Measurements from ENCODE around the gene IFIT1. TPM values are rescaled to one million over a fixed set of nuclear protein-coding genes. Genes with fewer than 3 reads are reported as not detected.
"Not testable (repeated sequence)": the region's sequence is repeated elsewhere in the genome, so short reads cannot be mapped to it uniquely, and the experiment has no call there.

IFIT1 gene
- total RNA-seq, 2 experiments from 2014 or later, result 69.8 to 71.6 TPM

DNA sequence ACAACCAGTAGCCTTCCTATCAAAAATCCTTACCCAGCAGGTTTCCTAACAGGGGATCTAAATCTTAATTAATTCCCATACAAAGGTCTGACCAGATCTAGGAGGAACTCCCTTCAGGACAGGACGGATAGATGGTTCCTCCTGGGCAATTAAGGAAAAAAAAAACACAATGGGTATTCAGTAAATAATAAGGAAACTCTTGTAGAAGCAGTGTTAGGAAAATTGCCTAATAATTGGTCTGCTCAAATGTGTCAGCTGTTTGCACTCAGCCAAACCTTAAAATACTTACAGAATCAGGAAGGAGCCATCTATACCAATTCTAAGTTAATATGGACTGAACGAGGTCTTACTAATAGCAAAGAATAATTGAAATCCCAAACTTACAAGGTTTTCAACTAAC lies 18.7 kb downstream of the IFIT1 start:
- H3K27me3 Mint-ChIP-seq, POLR2A ChIA-PET, H3K4me3 Mint-ChIP-seq, DNase-seq, CTCF ChIA-PET, H3K27ac Mint-ChIP-seq: not testable (repeated sequence)
- peaks cover 88% of the 10 kb centered on the region for H3K36me3 Mint-ChIP-seq (ENCODE audit: low read depth)
- peaks cover 15% of the 10 kb centered on the region for H3K9me3 Mint-ChIP-seq
- H3K4me1 Mint-ChIP-seq, result peaks cover 45% of the 10 kb centered on the region

GRCh38 chr10:89412276-89412675 lies 19.9 kb downstream of the IFIT1 start:
- Mint-ChIP-seq H3K4me3 (peak overlapping the region; percentile 31), H3K9me3 (peaks cover 12% of the 10 kb centered on the region), H3K4me1 (peaks cover 50% of the 10 kb centered on the region), H3K36me3 (ENCODE audit: low read depth) (peaks cover 84% of the 10 kb centered on the region), H3K27ac (peak overlapping the region; percentile 55)
- ChIA-PET POLR2A (interaction anchor here (1.7 to 3.1 kb wide), 2 partner anchors 20 to 289 kb away, joined by 11 to 18 read pairs; partner anchors contain the start of genes IFIT1 and KIF20B), CTCF (interaction anchor here (1.3 to 3.6 kb wide), 2 partner anchors 20 to 289 kb away, joined by 4 to 19 read pairs; partner anchors contain the start of genes IFIT1 and KIF20B)
- DNase-seq, result peak; percentile 33
- H3K27me3 Mint-ChIP-seq, result not testable (repeated sequence)

GRCh38 chr10:89413398-89413912 lies 21.0 kb downstream of the IFIT1 start:
- H3K27ac Mint-ChIP-seq, result peak overlapping the region; percentile 98
- no peak for DNase-seq
- POLR2A ChIA-PET, result interaction anchor here (1.0 to 3.1 kb wide), 21 partner anchors 9 to 423 kb away, joined by 3 to 50 read pairs (median 5); partner anchors contain the start of genes FAS, IFIT1, IFIT2 and IFIT3
- CTCF ChIA-PET, result interaction anchor here (1.3 to 3.6 kb wide), 4 partner anchors 21 to 288 kb away, joined by 3 to 19 read pairs (median 4); partner anchors contain the start of genes IFIT1 and KIF20B
- H3K9me3 Mint-ChIP-seq, result peaks cover 12% of the 10 kb centered on the region
- peak overlapping the region; percentile 95 for H3K4me3 Mint-ChIP-seq
- peaks cover 62% of the 10 kb centered on the region for H3K4me1 Mint-ChIP-seq
- no peaks in the 10 kb centered on the region for H3K27me3 Mint-ChIP-seq
- peaks cover 84% of the 10 kb centered on the region for H3K36me3 Mint-ChIP-seq (ENCODE audit: low read depth)

DNA sequence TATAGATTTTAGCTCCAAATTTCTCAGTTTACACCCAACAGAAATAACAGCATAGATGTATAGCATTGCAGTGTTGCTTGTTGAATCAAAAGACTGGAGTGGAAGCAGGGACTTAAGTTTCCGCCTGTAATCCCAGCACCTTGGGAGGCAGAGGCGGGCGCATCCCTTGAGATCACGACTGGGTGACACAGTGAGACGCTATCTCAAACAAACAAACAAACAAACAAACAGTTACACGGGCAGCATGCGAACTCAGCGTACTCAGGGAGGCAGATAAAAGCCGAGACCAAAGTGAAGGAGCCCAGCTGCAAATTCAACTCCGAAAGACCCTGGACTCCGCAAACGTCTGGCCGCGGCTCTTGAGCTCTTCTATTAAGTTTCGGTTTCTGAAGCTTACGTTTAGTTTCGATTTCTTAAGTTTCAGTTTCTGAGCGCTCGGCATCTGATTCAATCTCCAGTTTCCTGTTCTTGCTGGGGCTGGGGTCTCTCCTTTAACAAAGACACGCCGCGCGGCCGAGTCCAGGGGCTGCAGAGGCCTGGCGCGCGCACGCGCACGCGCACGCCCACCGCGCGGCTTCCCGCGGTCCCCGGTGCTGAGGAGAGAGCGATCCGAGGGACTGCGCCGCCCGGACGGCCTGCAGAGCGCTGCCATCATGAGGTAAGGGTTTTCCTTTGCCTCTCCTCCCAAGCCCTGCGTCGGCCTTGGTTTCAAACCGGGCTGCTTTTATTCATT lies 21.9 kb downstream of the IFIT1 start, which contains the start of gene IFIT5:
Gene IFIT5 (plus strand): TSS at position 423 of the 733 bp plus-strand sequence. CDS start 231 bp downstream, at position 654.
- H3K36me3 Mint-ChIP-seq (ENCODE audit: low read depth), result peaks cover 76% of the 10 kb centered on the region
- ChIA-PET CTCF (interaction anchor here (0.8 to 3.6 kb wide), 7 partner anchors 12 to 229 kb away, joined by 3 to 19 read pairs (median 5); partner anchors contain the start of genes IFIT1, IFIT2, IFIT3 and LIPA), POLR2A (interaction anchor here (0.6 to 3.1 kb wide), 30 partner anchors 9 to 1552 kb away, joined by 3 to 50 read pairs (median 4); partner anchors contain the start of genes FAS, IFIT1, IFIT2 and IFIT3)
- H3K27me3 Mint-ChIP-seq, result no peaks in the 10 kb centered on the region
- peaks cover 12% of the 10 kb centered on the region for H3K9me3 Mint-ChIP-seq
- DNase-seq, result peak; percentile 71
- peaks cover 63% of the 10 kb centered on the region for H3K4me1 Mint-ChIP-seq
- peak within 1 kb of the TSS; percentile 95 for H3K4me3 Mint-ChIP-seq
- H3K27ac Mint-ChIP-seq, result peak within 1 kb of the TSS; percentile 98

- Mint-ChIP-seq H3K4me3 (peak overlapping the region; percentile 95), H3K9me3 (peaks cover 11% of the 10 kb centered on the region), H3K4me1 (peaks cover 66% of the 10 kb centered on the region), H3K27me3 (no peaks in the 10 kb centered on the region), H3K27ac (peak overlapping the region; percentile 98), H3K36me3 (ENCODE audit: low read depth) (peaks cover 76% of the 10 kb centered on the region)
- ChIA-PET CTCF (interaction anchor here (1.0 to 3.6 kb wide), 7 partner anchors 23 to 281 kb away, joined by 3 to 19 read pairs (median 4); partner anchors contain the start of genes IFIT1, IFIT2, IFIT3 and LIPA), POLR2A (interaction anchor here (0.6 to 3.1 kb wide), 23 partner anchors 8 to 1553 kb away, joined by 3 to 50 read pairs (median 4); partner anchors contain the start of genes FAS, IFIT1, IFIT2 and IFIT3)
- peak; percentile 54 for DNase-seq
Measured at GRCh38 chr10:89414879-89415821, 22.7 kb downstream of the IFIT1 start.

DNA sequence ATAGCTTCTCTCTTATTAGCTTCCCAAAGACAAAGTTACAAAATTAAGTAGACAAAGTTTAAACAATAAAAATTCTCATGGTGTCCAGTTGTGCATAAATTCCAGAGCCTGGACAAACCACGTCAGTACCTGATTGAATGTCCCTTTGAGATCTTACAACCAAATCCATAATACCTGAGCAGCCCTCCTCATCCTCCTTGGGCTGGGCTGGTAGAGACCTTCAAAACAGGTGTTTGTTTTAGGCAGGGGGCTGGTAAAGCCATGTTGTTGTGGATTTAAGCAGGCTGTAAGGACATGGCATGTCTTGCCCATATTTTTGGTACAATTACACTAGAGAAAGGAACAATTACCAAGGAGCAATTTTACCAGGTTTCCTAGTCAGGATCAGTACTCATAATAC lies 24.0 kb downstream of the IFIT1 start:
- Mint-ChIP-seq H3K4me3 (peak overlapping the region; percentile 95), H3K36me3 (ENCODE audit: low read depth) (peaks cover 76% of the 10 kb centered on the region), H3K27ac (peak overlapping the region; percentile 98), H3K27me3 (no peaks in the 10 kb centered on the region), H3K4me1 (peaks cover 64% of the 10 kb centered on the region), H3K9me3 (peaks cover 9% of the 10 kb centered on the region)
- ChIA-PET POLR2A (interaction anchor here (1.3 kb wide), 1 partner anchor 285 kb away, joined by 3 read pairs; the partner anchor contains the start of gene KIF20B), CTCF (interaction anchor here (0.6 kb wide), 1 partner anchor 13 kb away, joined by 3 read pairs; no protein-coding TSS in a partner anchor)
- DNase-seq, result no peak

- Mint-ChIP-seq H3K4me3 (peak overlapping the region; percentile 14), H3K27ac (no peak overlapping the region), H3K4me1 (peaks cover 43% of the 10 kb centered on the region), H3K27me3 (no peaks in the 10 kb centered on the region), H3K9me3 (no peaks in the 10 kb centered on the region), H3K36me3 (ENCODE audit: low read depth) (peaks cover 68% of the 10 kb centered on the region)
- DNase-seq, result no peak
- CTCF ChIA-PET, result interaction anchor here (0.6 to 2.0 kb wide), 3 partner anchors 50 to 149 kb away, joined by 3 to 7 read pairs (median 5); partner anchors contain the start of gene IFIT2
- POLR2A ChIA-PET, result interaction anchor here (0.9 to 1.7 kb wide), 3 partner anchors 168 to 282 kb away, joined by 3 read pairs; partner anchors contain the start of genes KIF20B and LIPA
Measured at GRCh38 chr10:89419548-89419947, 27.1 kb downstream of the IFIT1 start.

DNA sequence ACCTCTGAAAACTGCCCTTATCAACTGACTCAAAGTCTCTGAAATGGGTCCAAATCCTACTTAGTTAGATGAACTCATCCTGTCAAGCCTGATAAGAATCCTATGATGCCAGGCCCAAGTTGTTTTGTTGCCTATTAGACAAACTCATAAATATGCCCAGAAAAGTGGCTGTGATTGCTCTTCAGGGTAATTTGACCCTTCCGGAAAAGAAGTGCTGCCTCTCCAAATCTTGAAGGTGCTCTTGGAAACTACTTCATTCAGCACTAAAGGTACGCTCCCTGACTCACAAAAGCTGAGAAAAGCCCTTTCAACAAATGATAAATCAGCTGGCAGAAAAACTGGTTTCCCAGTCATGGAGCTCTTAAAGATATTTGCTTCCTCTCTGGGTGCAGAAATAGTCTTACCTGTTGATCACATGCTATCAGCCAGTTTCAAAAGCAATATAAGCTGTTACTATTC lies 28.6 kb downstream of the IFIT1 start:
- Mint-ChIP-seq H3K27ac (no peak overlapping the region), H3K4me1 (peaks cover 36% of the 10 kb centered on the region), H3K9me3 (no peaks in the 10 kb centered on the region), H3K4me3 (no peak overlapping the region), H3K36me3 (ENCODE audit: low read depth) (peaks cover 58% of the 10 kb centered on the region), H3K27me3 (no peaks in the 10 kb centered on the region)
- ChIA-PET CTCF (no interaction called here), POLR2A (no interaction called here)
- DNase-seq, result no peak

DNA sequence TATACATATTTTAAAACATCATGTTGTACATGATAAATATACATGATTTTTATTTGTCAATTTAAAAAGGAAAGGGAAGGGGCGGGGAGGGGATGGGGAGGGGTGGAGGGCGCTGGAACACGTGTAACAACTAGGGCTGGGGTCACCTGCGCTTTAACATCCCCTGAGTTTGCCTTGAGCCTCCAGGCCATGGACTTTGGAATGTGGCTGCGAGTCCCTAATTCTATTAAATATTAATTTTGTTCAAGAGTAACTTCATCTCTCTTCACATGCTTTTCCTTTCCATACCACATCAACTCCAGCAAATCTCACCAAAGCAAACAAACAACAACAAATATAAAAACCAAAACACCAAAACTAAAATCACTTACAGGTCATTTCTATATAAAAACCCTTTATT lies 32.6 kb downstream of the IFIT1 start:
- no peak for DNase-seq
- POLR2A ChIA-PET, result no interaction called here
- H3K9me3 Mint-ChIP-seq, result no peaks in the 10 kb centered on the region
- H3K27ac Mint-ChIP-seq, result no peak overlapping the region
- no peak overlapping the region for H3K4me3 Mint-ChIP-seq
- H3K36me3 Mint-ChIP-seq (ENCODE audit: low read depth), result peaks cover 33% of the 10 kb centered on the region
- peaks cover 3% of the 10 kb centered on the region for H3K27me3 Mint-ChIP-seq
- H3K4me1 Mint-ChIP-seq, result peaks cover 11% of the 10 kb centered on the region
- CTCF ChIA-PET, result no interaction called here

GRCh38 chr10:89426230-89426868 lies 33.9 kb downstream of the IFIT1 start:
- ChIA-PET CTCF (no interaction called here), POLR2A (no interaction called here)
- Mint-ChIP-seq H3K4me3 (no peak overlapping the region), H3K9me3 (no peaks in the 10 kb centered on the region), H3K27ac (no peak overlapping the region), H3K4me1 (peaks cover 2% of the 10 kb centered on the region), H3K36me3 (ENCODE audit: low read depth) (peaks cover 20% of the 10 kb centered on the region), H3K27me3 (peaks cover 3% of the 10 kb centered on the region)
- DNase-seq, result no peak

GRCh38 chr10:89427629-89428028 lies 35.2 kb downstream of the IFIT1 start:
- Mint-ChIP-seq H3K27me3 (peaks cover 3% of the 10 kb centered on the region), H3K4me1 (no peaks in the 10 kb centered on the region), H3K4me3 (no peak overlapping the region), H3K9me3 (no peaks in the 10 kb centered on the region), H3K36me3 (ENCODE audit: low read depth) (peaks cover 9% of the 10 kb centered on the region), H3K27ac (no peak overlapping the region)
- CTCF ChIA-PET, result no interaction called here
- no peak for DNase-seq
- POLR2A ChIA-PET, result no interaction called here

All from activated CD4-positive, alpha-beta memory T cell treated with anti-CD3 and anti-CD28 coated beads, Interleukin-2, amount 10 ng/mL, durations not matched to agents 7 days and 5 days (primary cell).